Mesenteric fat pad (tissue), 1 donor: ENCODE measurements around the gene CDC42BPG. TPM values are rescaled to one million over a fixed set of nuclear protein-coding genes. Genes with fewer than 3 reads are reported as not detected.

ENCODE experiments used
- DNase-seq: peaks from one replicate; pipeline ENCODE4 v3.0.0-alpha.2; 2020; ENCODE audit warnings: low spot score
- total RNA-seq: library from RNA; stranded (reverse); fragmentation: NEBNext Ultra II Directional; extraction: Animal tissue kit (Norgen Biotek cat#: 25700); gene quantifications from one replicate; pipeline ENCODE4 v1.2.1, GENCODE V29; 2021
- donor health status: DM: yes; HTN: yes; CAD: no.

CDC42BPG gene
- total RNA-seq, 1 donor from 2014 or later, result 0.55 TPM

- peak; percentile 87 for DNase-seq
These were observed 54.0 kb downstream of the CDC42BPG start for GRCh38 chr11:64790205-64791095.

GRCh38 chr11:64789331-64790204 lies 54.9 kb downstream of the CDC42BPG start:
- peak; percentile 82 for DNase-seq

DNA sequence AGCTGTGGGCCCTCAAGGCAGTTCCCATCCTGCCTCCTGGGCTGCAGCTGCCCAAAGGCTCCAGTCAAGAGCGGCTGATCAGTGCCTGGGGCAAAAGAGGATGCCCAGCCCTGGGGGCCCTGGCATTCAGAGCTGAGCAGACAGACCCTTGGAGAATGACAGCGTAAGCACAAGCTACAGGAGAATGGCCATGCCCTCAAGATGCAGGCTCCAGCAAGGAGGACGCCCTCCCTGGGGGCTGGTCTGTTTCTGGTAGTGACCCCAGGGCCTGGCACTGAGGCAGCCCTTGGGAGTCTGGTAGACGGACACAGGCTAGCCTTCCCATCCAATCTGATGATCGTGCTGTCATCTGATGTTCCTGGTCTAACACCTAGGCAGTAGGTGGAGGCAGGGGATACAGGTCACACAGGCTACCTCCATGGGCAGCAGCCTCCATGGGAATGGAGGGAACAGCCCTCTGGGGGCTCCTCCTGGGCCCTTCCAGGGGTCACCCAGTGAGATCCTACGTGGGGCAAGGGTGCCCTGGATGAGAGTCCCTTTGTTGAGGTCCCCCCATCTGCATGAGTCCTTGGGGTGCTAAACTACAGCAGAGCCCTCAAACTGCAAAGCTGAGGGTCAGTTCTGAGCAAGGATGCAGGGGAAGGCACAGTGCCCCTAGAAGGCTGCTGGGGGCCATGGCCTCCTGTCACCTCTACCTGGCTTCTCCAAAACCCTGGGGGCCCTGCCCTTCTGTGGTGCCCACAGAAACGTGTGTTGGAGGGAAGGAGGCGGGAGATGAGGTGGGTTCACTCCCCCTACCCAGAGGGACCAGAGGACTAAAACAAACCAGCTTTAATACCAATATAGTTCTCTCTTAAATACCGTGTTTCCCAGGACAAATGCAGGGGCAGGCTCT lies 55.9 kb downstream of the CDC42BPG start:
- peak; percentile 73 for DNase-seq

- DNase-seq, result peak; percentile 91
These were observed 56.7 kb downstream of the CDC42BPG start for GRCh38 chr11:64787526-64788320.

DNA sequence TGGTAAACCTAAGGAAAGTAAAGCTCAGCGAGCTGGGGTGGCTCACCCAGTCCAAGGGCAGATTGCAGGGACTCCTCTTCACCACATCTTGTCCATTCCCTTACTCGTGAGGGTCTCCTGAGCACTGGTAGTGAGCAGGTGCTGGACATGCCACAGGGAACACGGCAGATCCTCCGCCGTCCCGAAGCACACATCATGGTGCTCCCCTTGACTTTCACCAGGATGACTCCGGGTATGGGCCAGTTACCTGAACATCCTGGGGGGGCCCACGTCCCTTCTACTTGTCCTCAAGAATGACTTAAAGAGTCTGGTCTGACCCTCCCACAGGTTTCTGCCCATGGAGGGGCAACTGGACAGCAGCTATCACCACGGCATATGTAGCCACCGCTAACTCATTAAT lies 58.1 kb downstream of the CDC42BPG start:
- DNase-seq, result peak; percentile 53

DNA sequence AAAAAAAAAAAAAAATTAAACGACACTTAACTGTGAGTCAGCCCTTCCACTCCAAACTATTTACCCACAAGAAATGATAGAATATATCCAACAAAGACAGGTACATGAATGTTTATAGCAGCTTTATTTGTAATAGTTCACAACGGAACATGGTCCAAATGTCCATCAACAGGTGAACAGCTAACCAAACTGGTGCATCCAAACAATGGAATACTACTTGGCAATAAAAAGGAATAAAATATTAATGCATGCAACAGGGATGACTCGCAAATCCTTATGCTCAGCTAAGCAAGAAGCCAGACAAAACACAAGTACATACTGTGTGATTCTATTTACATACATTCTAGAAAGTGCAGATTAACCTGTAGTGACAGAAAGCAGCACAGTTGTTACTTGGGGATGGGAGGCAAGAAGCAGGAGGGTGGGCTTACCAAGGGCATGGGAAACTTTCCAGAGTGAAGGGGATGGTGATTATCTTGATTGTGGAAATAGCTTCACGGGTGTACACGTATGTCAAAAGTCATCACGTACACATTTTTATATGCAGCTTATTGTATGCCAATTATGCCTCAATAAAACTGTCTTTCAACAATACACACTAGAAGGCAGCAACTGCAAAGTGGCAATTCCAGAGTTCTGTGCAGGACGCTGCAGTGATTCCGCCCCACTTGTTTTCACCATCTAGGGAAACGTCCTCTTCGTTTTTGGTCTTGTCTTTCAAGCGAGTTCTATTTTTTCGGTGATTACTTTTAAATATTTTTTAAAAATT lies 59.5 kb downstream of the CDC42BPG start:
- no peak for DNase-seq

- peak; percentile 99 for DNase-seq
These were observed 65.8 kb downstream of the CDC42BPG start, which contains the start of gene SF1 for GRCh38 chr11:64778473-64779298. Gene SF1, minus strand, starts transcription at chr11:64778542. Its CDS starts 150 bp downstream, at chr11:64778392.

DNA sequence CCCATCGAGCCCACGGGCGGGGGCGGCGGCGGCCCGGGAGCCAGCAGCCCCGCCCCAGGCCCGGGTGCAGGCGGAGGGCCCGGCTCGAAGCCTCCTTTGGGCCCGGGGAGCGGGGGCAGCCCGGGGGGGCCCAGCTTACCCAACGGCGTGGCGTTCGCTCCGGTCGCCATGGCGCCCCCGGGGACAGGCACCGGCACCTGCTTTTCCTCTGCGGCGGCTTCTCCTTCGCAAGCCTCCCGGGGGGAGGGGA lies 66.3 kb downstream of the CDC42BPG start:
- no peak for DNase-seq

GRCh38 chr11:64777449-64778222 lies 66.8 kb downstream of the CDC42BPG start:
- DNase-seq, result peak; percentile 93

DNA sequence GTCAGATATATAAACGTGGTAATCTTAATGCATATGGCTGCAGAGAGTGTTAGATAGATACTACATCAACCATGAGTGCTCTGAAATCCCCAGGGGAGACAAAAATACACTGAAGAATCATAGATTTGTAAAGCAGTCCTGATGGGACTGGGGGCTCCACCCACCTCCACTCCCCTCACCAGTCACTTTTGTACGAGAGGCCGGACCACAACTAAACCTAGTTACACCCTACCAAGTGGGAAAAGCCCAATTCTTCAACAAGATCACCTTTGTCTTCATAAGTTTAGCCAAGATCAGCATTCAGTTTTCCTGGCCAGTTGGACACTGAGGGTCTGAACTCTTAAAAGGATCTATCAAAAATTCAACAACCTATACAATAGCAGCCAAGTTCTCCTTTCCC lies 67.6 kb downstream of the CDC42BPG start:
- no peak for DNase-seq

DNA sequence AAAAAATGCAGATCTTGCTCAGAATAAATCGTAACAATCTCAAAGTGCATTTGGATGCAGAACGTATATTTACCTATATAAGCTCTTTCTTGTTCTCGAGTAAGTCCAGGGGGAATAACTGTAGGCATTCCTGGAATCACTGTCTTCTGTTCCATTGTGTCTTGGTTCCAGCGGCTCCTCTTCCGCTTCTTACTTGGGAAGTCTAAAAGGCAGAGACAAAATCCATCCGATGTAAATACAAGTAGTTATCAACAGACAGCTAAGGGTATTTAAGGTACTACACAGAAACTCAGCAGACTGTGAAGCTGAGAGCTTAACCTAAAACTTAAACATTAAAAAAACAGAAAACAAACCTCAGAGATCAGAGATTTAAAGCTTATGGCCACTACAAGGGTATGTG lies 68.0 kb downstream of the CDC42BPG start:
- no peak for DNase-seq

DNA sequence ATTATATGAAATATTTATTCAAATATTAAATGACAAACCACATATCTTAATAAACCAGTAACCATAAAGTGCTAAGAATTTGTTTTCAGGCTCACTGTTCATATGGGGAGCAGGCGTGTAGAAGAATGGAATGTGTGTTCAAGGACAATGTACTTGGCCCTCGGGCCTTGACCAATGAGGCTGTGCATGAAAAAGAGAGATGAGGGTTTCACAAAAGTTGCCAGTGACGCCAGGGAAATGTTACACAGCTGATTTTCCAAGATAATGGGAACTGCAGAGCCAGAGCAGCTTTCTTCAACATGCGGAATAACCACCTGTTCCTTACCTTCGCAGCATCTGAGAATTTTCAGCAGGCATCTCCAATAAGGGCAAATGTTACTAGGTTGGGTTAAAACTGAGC lies 70.3 kb downstream of the CDC42BPG start:
- no peak for DNase-seq

Other genes with a start within 250 kb of the CDC42BPG start
- gene NRXN2, start 121.5 kb downstream of the CDC42BPG start, total RNA-seq, result 8.8 TPM
- gene RASGRP2, start 100.5 kb downstream of the CDC42BPG start, total RNA-seq, result 22.0 TPM
- gene PYGM, start 84.7 kb downstream of the CDC42BPG start, total RNA-seq, result 1.8 TPM
- gene SF1, start 66.1 kb downstream of the CDC42BPG start, total RNA-seq, result 302 TPM
- gene MAP4K2, start 41.4 kb downstream of the CDC42BPG start, total RNA-seq, result 18.2 TPM
- gene MEN1, start 34.1 kb downstream of the CDC42BPG start, total RNA-seq, result 18.5 TPM
- gene EHD1, start 34.0 kb upstream of the CDC42BPG start, total RNA-seq, result 95.0 TPM
- gene ATG2A, start 72.6 kb upstream of the CDC42BPG start, total RNA-seq, result 22.2 TPM
- gene PPP2R5B, start 80.0 kb upstream of the CDC42BPG start, total RNA-seq, result 28.3 TPM
- not detected for gene GPHA2, start 91.2 kb upstream of the CDC42BPG start, total RNA-seq
- not detected for gene MAJIN, start 127.5 kb upstream of the CDC42BPG start, total RNA-seq
- 2.1 TPM for gene BATF2, start 152.3 kb upstream of the CDC42BPG start, total RNA-seq
- gene ARL2, start 169.5 kb upstream of the CDC42BPG start, total RNA-seq, result 93.0 TPM
- 27.6 TPM for gene SNX15, start 182.8 kb upstream of the CDC42BPG start, total RNA-seq
- 12.3 TPM for gene SAC3D1, start 196.6 kb upstream of the CDC42BPG start, total RNA-seq
- gene NAALADL1, start 213.9 kb upstream of the CDC42BPG start, total RNA-seq, result 15.2 TPM
- 1.2 TPM for gene CDCA5, start 239.4 kb upstream of the CDC42BPG start, total RNA-seq
- 32.1 TPM for gene ZFPL1, start 239.6 kb upstream of the CDC42BPG start, total RNA-seq